Vagina (tissue), 2 donors: ENCODE data around the gene GLI3. TPM values are rescaled to one million over a fixed set of nuclear protein-coding genes. Genes with fewer than 3 reads are reported as not detected.

Experiments
- DNase-seq, 2 donors: peaks; one replicate each; pipeline ENCODE4 v3.0.0-alpha.2; 2017; ENCODE audit errors: extremely low spot score in 2 of 2
- H3K27ac ChIP-seq: fragments of 200-600 bp; sonication (generic); one replicate; pipeline ENCODE4 v1.5.1; 2019
- H3K27me3 ChIP-seq: fragments of 200-600 bp; sonication (generic); one replicate; pipeline ENCODE4 v1.5.1; 2019
- H3K36me3 ChIP-seq, 2 donors: fragments of 200-600 bp; sonication (generic); one replicate each; pipeline ENCODE4 v1.5.1; 2017 to 2019
- H3K4me1 ChIP-seq: fragments of 200-600 bp; sonication (generic); one replicate; pipeline ENCODE4 v1.5.1; 2019
- H3K4me3 ChIP-seq, 2 donors: fragments of 200-600 bp; sonication (generic); 1 replicate in 1 of 2; 2 replicates in 1 of 2; pipeline ENCODE4 v1.5.1; 2016 to 2019
- H3K9me3 ChIP-seq: fragments of 200-600 bp; sonication (generic); one replicate; pipeline ENCODE4 v1.5.1; 2019
- POLR2A ChIP-seq, 2 donors: fragments of 450-650 bp; IDR thresholded peaks; one replicate each; pipeline ENCODE4 v1.6.1; 2017; ENCODE audit warnings: antibody characterized with exemption in 2 of 2, mild to moderate bottlenecking in 2 of 2, moderate library complexity in 2 of 2
- POLR2AphosphoS5 ChIP-seq, 2 donors: sonication (generic); formaldehyde crosslinking; IDR thresholded peaks; one replicate each; pipeline ENCODE4 v1.9.0; 2017; ENCODE audit warnings: antibody characterized with exemption in 2 of 2, mild to moderate bottlenecking in 2 of 2, low read depth in 1 of 2; ENCODE audit not compliant: insufficient read depth in 1 of 2
- intact Hi-C: fragments of 100-400 bp; cut with DNase I; formaldehyde crosslinking; loops from one replicate; pipeline ENCODE4 v1.15.1; 2023
- total RNA-seq: library from RNA; depleted of rRNA; stranded (reverse); fragments of >200 nt; gene quantifications from one replicate; pipeline ENCODE4 v1.2.3, GENCODE V29; 2016
- TF ChIP-seq, protein P1 (sequence below), 3 experiments: fragments of 450-650 bp in 2 of 3; fragments of 200-600 bp in 1 of 3; sonication (generic) in 1 of 3; IDR thresholded peaks; one replicate each; pipeline ENCODE4 v1.5.1; 2017 to 2019; ENCODE audit warnings: antibody characterized with exemption in 3 of 3, mild to moderate bottlenecking in 2 of 3, moderate library complexity in 2 of 3

GLI3 gene
- total RNA-seq, 1 donor from 2014 or later, result 24.6 TPM

DNA sequence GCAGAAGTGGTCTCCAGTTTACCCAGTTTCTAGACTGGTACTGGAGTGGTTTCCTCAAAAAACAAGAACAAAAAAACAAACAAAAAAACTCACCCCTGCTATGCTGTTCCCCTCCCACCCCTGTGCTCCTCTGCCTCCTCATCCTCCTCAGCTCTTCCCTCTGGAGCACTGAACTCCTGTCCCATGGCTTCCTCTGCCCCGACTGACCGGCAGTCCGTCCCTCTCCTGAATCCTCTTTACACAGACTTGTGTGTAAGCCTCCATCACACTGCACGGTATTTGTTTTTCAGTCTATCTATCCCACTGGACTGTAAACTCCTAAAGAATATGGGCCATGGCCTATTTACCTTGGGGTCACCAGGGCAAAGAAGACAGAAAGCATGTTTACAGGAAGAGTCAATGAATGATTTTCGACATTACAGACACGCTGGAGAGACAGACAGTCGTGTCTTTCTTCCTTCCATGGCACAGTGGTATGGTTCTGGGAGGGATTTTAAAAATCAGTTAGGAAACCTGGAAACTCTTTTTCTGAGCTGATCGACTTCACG lies 265.3 kb downstream of the GLI3 start:
- Histone ChIP-seq H3K27ac (no peak overlapping the region), H3K4me3 (no peak overlapping the region), H3K36me3 (peaks cover 0 to 18% of the 10 kb centered on the region in 2 donors), H3K4me1 (peaks cover 20% of the 10 kb centered on the region), H3K27me3 (no peaks in the 10 kb centered on the region), H3K9me3 (no peaks in the 10 kb centered on the region)
- intact Hi-C loops, result loop anchor here (10.0 kb wide), 2 partner anchors 263 to 873 kb away; partner anchors contain the start of gene GLI3
- no peak for DNase-seq
- TF ChIP-seq POLR2AphosphoS5 (IDR thresholded peaks at IDR 0.05; ENCODE audit: insufficient read depth in 1 of 2, low read depth in 1 of 2) (no peak), POLR2A (IDR thresholded peaks at IDR 0.05) (no peak)
- TF ChIP-seq, protein P1, sequence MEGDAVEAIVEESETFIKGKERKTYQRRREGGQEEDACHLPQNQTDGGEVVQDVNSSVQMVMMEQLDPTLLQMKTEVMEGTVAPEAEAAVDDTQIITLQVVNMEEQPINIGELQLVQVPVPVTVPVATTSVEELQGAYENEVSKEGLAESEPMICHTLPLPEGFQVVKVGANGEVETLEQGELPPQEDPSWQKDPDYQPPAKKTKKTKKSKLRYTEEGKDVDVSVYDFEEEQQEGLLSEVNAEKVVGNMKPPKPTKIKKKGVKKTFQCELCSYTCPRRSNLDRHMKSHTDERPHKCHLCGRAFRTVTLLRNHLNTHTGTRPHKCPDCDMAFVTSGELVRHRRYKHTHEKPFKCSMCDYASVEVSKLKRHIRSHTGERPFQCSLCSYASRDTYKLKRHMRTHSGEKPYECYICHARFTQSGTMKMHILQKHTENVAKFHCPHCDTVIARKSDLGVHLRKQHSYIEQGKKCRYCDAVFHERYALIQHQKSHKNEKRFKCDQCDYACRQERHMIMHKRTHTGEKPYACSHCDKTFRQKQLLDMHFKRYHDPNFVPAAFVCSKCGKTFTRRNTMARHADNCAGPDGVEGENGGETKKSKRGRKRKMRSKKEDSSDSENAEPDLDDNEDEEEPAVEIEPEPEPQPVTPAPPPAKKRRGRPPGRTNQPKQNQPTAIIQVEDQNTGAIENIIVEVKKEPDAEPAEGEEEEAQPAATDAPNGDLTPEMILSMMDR (IDR thresholded peaks at IDR 0.05), result no peak

DNA sequence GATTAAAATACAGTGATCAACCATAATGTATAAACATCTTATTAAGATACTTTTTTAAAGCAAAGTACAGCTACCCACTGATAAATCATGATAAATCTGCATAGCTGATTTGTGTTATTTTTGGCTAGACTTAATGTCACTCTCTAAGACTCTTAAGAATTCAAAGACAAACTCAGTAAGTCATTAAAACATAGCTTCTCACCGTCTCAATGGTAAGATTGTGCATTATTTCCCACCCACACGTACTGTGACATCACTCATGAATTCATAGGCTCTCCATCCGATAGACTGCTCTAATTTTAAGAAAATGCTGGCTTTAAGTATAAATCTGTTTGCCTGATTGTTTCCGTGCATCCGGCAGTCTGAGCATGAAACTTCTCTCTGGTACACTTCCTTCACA lies 266.1 kb downstream of the GLI3 start:
- intact Hi-C loops, result loop anchor here (10.0 kb wide), 2 partner anchors 264 to 874 kb away; partner anchors contain the start of gene GLI3
- Histone ChIP-seq H3K36me3 (peaks cover 0 to 19% of the 10 kb centered on the region in 2 donors), H3K4me3 (no peak overlapping the region), H3K9me3 (no peaks in the 10 kb centered on the region), H3K4me1 (peaks cover 12% of the 10 kb centered on the region), H3K27ac (no peak overlapping the region), H3K27me3 (no peaks in the 10 kb centered on the region)
- DNase-seq, result no peak
- TF ChIP-seq POLR2A (IDR thresholded peaks at IDR 0.05) (no peak), POLR2AphosphoS5 (IDR thresholded peaks at IDR 0.05; ENCODE audit: insufficient read depth in 1 of 2, low read depth in 1 of 2) (no peak)
- TF ChIP-seq, protein P1 (IDR thresholded peaks at IDR 0.05), result no peak

DNA sequence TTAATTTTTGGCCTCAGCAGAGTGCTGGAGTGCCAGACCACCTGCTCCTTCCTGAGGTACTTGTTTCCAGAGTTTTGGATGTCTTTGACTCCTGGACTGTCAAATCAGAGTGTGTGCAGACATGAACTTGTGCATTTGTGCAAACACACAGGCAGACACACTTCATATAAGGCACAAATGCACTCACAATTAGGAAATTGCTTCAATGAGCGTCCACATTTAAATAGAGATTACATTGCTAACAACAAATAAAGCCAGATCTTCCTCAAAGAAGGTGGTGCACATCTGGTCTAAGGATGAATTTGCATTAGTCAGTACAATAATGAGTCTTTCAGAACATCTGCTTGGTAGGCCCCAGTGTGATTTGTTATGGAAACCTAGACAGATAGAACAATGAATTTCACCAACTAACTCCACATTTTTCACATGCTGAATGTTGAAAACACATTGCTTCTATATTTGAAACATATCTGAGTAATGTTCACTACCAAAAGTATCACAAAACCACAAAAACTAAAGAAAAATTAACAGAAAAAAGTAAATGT lies 267.4 kb downstream of the GLI3 start:
- H3K36me3 ChIP-seq, result peaks cover 0 to 32% of the 10 kb centered on the region in 2 donors
- intact Hi-C loops, result loop anchor here (10.0 kb wide), 2 partner anchors 265 to 875 kb away; partner anchors contain the start of gene GLI3
- H3K27ac ChIP-seq, result no peak overlapping the region
- DNase-seq, result no peak
- H3K4me1 ChIP-seq, result no peaks in the 10 kb centered on the region
- H3K4me3 ChIP-seq, result no peak overlapping the region
- TF ChIP-seq POLR2A (IDR thresholded peaks at IDR 0.05) (no peak), POLR2AphosphoS5 (IDR thresholded peaks at IDR 0.05; ENCODE audit: insufficient read depth in 1 of 2, low read depth in 1 of 2) (no peak)
- TF ChIP-seq, protein P1 (IDR thresholded peaks at IDR 0.05), result no peak
- no peaks in the 10 kb centered on the region for H3K9me3 ChIP-seq
- H3K27me3 ChIP-seq, result no peaks in the 10 kb centered on the region

DNA sequence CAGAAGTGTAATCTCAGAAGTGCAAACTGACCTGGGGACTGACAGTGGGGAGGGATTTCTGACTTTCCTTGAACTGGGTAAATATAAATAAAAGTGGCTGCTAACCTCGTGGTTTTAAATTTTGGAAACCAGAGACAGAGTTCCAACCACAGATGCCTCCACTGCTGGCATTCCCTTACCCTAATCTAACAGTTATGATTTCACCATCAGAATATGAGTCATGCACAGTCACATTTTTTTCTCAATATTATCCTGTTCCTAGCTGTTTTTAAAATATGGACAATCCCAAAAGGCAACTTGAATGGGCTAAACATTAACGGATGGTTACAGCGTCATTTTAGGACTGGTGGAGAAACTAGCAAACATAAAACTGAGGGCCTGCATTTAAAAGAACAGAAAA lies 269.9 kb downstream of the GLI3 start:
- H3K4me3 ChIP-seq, result no peak overlapping the region
- TF ChIP-seq POLR2A (IDR thresholded peaks at IDR 0.05) (no peak), POLR2AphosphoS5 (IDR thresholded peaks at IDR 0.05; ENCODE audit: insufficient read depth in 1 of 2, low read depth in 1 of 2) (no peak)
- TF ChIP-seq, protein P1 (IDR thresholded peaks at IDR 0.05), result no peak
- H3K36me3 ChIP-seq, result peaks cover 0 to 30% of the 10 kb centered on the region in 2 donors
- no peaks in the 10 kb centered on the region for H3K9me3 ChIP-seq
- H3K27me3 ChIP-seq, result no peaks in the 10 kb centered on the region
- intact Hi-C loops, result no loop called here
- no peak for DNase-seq
- no peaks in the 10 kb centered on the region for H3K4me1 ChIP-seq
- no peak overlapping the region for H3K27ac ChIP-seq

DNA sequence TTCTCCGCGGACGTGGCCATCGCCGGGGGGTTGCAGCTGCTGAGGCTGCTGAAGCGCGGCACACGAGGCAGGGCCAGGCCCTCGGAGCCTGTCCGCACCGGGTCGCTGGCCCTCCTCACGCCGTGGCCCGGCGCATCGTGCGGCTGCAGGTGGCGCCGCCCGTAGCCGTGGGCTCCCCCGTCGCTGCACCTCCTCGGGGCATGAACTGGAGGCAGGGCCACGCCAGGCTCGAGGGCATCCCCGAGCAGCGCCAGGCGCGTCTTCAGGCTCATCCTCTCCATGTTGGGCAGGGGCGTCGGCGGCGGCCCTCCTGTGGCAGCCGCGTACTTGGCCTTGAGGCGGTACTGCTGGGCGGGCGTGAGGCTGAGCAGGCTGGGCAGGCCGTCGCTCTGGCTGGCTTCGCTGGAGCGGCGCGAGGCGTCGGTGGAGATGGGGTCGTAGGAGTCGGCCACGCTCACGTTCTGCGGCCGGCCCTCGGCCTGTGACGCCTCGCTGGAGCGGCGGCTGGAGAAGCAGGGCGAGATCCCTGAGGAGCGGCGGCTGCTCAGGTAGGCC lies 271.0 kb downstream of the GLI3 start:
- H3K4me1 ChIP-seq, result no peaks in the 10 kb centered on the region

More for the DNA sequence above, 271.0 kb downstream of the GLI3 start:
- no peaks in the 10 kb centered on the region for H3K9me3 ChIP-seq
- peaks cover 0 to 22% of the 10 kb centered on the region in 2 donors for H3K36me3 ChIP-seq
- H3K4me3 ChIP-seq, result no peak overlapping the region
- intact Hi-C loops, result no loop called here
- no peak overlapping the region for H3K27ac ChIP-seq
- no peaks in the 10 kb centered on the region for H3K27me3 ChIP-seq
- TF ChIP-seq POLR2A (IDR thresholded peaks at IDR 0.05) (no peak), POLR2AphosphoS5 (IDR thresholded peaks at IDR 0.05; ENCODE audit: insufficient read depth in 1 of 2, low read depth in 1 of 2) (no peak)
- TF ChIP-seq, protein P1 (IDR thresholded peaks at IDR 0.05), result no peak
- DNase-seq, result no peak
